IPS DF 4.7 (cell line): Measurements from ENCODE around the gene SMCR8.
"Not testable (repeated sequence)": the region's sequence is repeated elsewhere in the genome, so short reads cannot be mapped to it uniquely, and the experiment has no call there.

Experiments used
- DNase-seq: peaks from one replicate; pipeline ENCODE4 v3.0.0-alpha.2; 2013; ENCODE audit warnings: low spot score; ENCODE audit errors: extremely low read depth

The SMCR8 gene

DNA sequence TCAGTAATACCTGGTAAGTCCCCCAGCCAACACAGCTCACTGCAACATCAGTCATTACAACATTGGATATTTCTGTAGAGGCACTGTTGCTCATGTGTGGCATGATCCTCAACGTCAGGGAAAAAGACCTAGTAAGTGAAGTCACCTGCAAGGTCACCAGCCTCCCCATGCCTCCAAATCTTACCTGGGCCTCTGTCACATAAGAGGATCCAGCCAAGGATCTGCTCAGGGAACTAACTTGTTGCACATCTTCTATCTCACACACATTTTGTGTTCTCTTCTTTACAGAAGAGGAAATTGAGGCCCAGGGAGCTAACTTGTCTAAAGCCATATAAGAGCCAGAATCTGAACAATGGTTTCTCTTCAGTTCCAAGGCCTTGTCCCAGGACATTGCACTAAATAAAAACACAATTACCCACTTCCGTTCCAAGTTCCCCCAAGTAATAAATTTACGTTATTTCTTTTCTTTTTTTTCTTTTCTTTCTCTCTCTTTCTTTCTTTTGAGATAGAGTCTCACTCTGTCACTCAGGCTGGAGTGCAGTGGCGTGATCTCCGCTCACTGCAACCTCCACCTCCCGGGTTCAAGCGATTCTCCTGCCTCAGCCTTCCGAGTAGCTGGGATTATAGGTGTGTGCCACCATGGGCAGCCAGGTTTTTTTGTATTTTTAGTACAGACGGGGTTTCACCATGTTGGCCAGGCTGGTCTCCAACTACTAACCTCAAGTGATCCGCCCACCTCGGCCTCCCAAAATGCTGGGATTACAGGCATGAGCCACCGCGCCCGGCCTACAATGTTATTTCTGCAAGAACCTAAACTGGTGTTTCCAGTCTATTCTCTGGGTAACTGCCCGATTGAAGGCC is 47.0 kb downstream of the SMCR8 start:
- no peak for DNase-seq

DNA sequence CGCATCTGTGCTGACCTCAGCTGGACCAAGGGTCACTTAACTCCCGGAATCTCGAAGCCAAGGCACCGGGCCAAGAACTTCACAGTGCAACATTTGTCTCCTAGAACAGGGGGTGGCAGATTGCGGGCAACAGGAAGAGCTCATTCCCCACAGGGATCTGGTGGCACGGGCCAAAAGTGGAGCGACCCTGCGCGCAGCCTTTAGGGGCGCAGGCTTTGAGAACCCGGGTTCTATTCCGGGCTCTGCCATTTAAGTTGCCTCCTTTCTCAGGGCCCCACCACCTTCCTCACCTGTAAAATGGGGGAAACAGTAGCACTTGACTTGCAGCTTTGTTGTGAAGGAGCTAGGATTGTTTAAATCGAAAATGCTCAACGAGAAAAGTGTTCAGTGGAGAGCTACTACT is 47.6 kb downstream of the SMCR8 start:
- no peak for DNase-seq

DNA sequence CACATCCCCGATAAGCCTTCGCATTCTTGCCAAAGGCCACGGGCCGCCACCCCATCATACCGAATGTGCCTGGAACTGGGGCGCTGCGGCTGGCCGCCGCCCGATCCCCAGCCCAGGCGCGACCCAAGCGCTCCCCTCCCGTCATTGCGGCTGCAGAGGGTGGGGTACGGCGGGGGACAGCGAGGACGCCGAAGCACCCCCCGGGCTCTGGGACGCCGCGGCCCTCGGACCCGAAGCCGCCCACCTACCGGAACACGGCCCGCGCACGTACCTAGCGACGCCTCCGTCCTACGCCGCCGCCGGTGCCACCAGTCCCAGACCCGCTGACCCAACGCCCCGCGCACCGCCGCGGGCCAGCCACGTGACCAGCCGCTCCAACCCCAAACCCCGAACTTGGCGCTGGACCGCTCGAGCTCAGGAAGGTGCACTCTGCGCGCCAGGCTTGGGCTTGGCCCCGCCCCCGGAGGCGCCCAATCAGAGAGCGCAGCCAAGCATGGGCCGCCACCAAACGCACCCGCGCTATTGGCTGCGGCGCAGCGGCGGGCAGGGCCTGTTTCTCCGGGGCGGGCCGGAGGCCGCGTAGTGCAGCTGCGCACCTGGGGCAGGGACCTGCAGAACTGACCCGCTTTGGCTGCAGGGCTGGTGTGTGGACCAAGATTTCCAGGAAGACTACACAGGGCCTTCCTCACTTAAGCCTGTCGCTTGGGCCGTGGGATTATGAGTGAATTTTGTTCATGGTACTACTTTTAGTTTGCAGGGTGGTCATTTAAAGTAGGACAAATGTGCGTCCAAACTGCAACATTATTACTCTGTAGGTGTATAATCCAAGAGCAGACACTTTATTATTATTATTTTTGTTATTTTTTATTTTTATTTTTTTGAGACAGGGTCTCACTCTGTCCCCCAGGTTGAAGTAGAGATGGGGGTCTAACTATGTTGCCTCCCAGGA is 48.3 kb downstream of the SMCR8 start, which contains the start of gene SHMT1:
TSS of gene SHMT1 (minus strand) at position 450 of the 949 bp plus-strand sequence. CDS start 7,569 bp downstream, outside the sequence.
- peak; percentile 78 for DNase-seq

- no peak for DNase-seq
Measured at GRCh38 chr17:18364166-18364565, 49.1 kb downstream of the SMCR8 start.

- DNase-seq: no peak
Measured at GRCh38 chr17:18368946-18369345, 53.9 kb downstream of the SMCR8 start.

GRCh38 chr17:18370761-18371160 is 55.7 kb downstream of the SMCR8 start:
- DNase-seq: no peak

DNA sequence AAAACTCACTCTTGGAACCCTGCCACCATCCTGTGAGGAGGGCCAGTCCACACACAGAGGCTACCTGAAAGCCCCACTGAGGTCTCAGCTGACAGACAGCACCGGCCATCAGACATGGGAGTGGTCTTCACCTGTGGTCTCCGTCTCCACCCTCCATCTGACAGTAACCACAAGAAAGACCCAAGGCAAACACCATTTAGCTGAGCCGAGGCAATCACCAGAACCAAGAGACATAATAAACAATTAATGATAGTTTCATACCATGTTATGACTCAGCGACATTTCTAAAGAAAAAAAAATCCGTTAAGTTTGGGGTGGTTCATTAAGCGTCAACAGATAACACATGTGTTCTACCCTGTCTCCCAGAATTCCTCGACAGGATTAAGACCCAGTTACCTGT is 56.4 kb downstream of the SMCR8 start:
- DNase-seq: no peak

DNA sequence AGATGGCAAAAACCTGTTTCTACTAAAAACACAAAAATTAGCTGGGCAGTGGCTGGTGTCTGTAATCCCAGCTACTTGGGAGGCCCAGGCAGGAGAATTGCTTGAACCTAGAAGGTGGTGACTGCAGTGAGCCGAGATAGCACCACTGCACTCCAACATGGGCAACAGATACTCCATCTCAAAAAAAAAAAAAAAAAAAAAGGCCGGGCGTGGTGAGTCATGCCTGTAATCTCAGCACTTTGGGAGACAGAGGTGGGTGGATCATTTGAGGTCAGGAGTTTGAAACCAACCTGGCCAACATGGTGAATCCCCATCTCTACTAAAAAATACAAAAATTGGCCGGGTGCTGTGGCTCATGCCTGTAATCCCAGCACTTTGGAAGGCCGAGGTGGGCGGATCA is 58.1 kb downstream of the SMCR8 start:
- DNase-seq: not testable (repeated sequence)

DNA sequence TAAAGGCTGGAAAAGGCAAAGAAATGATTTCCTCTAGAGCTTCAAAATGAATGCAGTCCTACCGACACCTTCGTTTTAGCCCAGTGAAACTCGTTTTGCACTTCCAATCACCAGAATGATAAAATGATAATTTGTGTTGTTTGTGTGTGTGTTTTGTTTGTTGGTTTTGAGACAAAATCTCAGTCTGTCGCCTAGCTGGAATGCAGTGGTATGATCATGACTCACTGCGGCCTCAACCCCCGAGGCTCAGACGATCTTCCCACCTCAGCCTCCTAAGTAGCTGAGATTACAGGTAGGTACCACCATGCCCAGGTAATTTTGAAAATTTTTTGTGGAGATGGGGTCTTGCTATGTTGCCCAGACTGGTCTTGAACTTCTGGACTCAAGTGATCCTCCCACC is 59.1 kb downstream of the SMCR8 start:
- no peak for DNase-seq
